GM18498 (cell line): ENCODE data around the gene RAB31.

Experiments
- ATAC-seq: cut with Tn5 transposase; IDR thresholded peaks from one replicate; pipeline ENCODE4 v1.9.1; 2021; ENCODE audit warnings: mild to moderate bottlenecking, moderate library complexity; ENCODE audit not compliant: unreplicated experiment

Gene RAB31

GRCh38 chr18:9817286-9817685 is 109.2 kb downstream of the RAB31 start:
- ATAC-seq, result no peak

- ATAC-seq, result no peak
These were observed 109.8 kb downstream of the RAB31 start for GRCh38 chr18:9817725-9818422.

- ATAC-seq, result no peak
These were observed 110.3 kb downstream of the RAB31 start for GRCh38 chr18:9818423-9818734.

GRCh38 chr18:9820127-9820526 is 112.0 kb downstream of the RAB31 start:
- no peak for ATAC-seq

GRCh38 chr18:9820719-9821118 is 112.6 kb downstream of the RAB31 start:
- ATAC-seq, result no peak

GRCh38 chr18:9822587-9823185 is 114.6 kb downstream of the RAB31 start:
- ATAC-seq, result no peak

GRCh38 chr18:9823805-9824473 is 115.8 kb downstream of the RAB31 start:
- ATAC-seq, result no peak

- ATAC-seq, result no peak
These were observed 116.4 kb downstream of the RAB31 start for GRCh38 chr18:9824474-9824832.

- no peak for ATAC-seq
These were observed 116.9 kb downstream of the RAB31 start for GRCh38 chr18:9824952-9825371.

GRCh38 chr18:9825571-9826073 is 117.5 kb downstream of the RAB31 start:
- no peak for ATAC-seq

GRCh38 chr18:9826685-9827084 is 118.6 kb downstream of the RAB31 start:
- ATAC-seq, result no peak

- no peak for ATAC-seq
These were observed 119.2 kb downstream of the RAB31 start for GRCh38 chr18:9827211-9827792.

GRCh38 chr18:9827793-9828505 is 119.8 kb downstream of the RAB31 start:
- no peak for ATAC-seq

GRCh38 chr18:9828506-9829396 is 120.7 kb downstream of the RAB31 start:
- ATAC-seq, result no peak

GRCh38 chr18:9829397-9829712 is 121.3 kb downstream of the RAB31 start:
- ATAC-seq, result no peak

GRCh38 chr18:9831036-9831722 is 123.1 kb downstream of the RAB31 start:
- ATAC-seq, result no peak

GRCh38 chr18:9831723-9832199 is 123.7 kb downstream of the RAB31 start:
- no peak for ATAC-seq

GRCh38 chr18:9832871-9833270 is 124.8 kb downstream of the RAB31 start:
- no peak for ATAC-seq

- ATAC-seq, result no peak
These were observed 126.5 kb downstream of the RAB31 start for GRCh38 chr18:9834551-9834950.
